Astrocyte (in vitro differentiated cells and primary cell): Measurements from ENCODE around the gene SMARCD2.
"Not testable (repeated sequence)": the region's sequence is repeated elsewhere in the genome, so short reads cannot be mapped to it uniquely, and the experiment has no call there.

Source experiments
- EZH2 ChIP-seq: IDR thresholded peaks from 2 replicates; pipeline ENCODE4 v1.6.1; 2012; ENCODE audit warnings: mild to moderate bottlenecking, low read length, inconsistent platforms; ENCODE audit not compliant: insufficient read depth
- TF ChIP-seq, protein P1 (sequence below): IDR thresholded peaks from 2 replicates; pipeline ENCODE4 v1.5.1; 2011; ENCODE audit warnings: low read depth, mild to moderate bottlenecking, inconsistent platforms, low read length, moderate library complexity; ENCODE audit not compliant: insufficient read depth

DNA sequence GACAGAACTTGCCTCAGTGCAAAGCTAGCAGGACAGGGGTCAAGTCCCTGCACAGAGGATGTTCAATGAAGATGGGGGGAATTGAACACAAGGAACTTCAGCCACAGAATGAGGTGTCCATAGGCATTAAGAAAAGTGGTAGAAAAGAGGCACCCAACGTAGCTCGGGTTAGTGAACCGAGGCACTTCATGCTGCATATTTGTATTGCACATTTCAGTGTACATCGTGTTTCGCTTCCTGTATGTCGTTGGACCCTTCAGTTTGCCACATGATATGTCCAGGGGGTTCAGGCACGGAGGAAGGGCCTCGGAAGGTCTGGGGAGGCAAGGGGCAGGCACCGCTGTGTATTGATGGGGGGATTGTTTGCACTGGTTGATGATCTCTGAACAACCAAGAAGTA lies 35.9 kb upstream of the SMARCD2 start:
- TF ChIP-seq, protein P1, sequence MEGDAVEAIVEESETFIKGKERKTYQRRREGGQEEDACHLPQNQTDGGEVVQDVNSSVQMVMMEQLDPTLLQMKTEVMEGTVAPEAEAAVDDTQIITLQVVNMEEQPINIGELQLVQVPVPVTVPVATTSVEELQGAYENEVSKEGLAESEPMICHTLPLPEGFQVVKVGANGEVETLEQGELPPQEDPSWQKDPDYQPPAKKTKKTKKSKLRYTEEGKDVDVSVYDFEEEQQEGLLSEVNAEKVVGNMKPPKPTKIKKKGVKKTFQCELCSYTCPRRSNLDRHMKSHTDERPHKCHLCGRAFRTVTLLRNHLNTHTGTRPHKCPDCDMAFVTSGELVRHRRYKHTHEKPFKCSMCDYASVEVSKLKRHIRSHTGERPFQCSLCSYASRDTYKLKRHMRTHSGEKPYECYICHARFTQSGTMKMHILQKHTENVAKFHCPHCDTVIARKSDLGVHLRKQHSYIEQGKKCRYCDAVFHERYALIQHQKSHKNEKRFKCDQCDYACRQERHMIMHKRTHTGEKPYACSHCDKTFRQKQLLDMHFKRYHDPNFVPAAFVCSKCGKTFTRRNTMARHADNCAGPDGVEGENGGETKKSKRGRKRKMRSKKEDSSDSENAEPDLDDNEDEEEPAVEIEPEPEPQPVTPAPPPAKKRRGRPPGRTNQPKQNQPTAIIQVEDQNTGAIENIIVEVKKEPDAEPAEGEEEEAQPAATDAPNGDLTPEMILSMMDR, result not testable (repeated sequence)
- not testable (repeated sequence) for TF ChIP-seq EZH2
